ENCODE results near the gene SLC4A2. TPM values are rescaled to one million over a fixed set of nuclear protein-coding genes. Genes with fewer than 3 reads are reported as not detected.
A peak's percentile ranks its signal among the peaks of the same experiment; 100 is the strongest.

Gene SLC4A2
- total RNA-seq, 4 donors from 2014 or later: 74.3 to 111 (median 91.4) TPM

DNA sequence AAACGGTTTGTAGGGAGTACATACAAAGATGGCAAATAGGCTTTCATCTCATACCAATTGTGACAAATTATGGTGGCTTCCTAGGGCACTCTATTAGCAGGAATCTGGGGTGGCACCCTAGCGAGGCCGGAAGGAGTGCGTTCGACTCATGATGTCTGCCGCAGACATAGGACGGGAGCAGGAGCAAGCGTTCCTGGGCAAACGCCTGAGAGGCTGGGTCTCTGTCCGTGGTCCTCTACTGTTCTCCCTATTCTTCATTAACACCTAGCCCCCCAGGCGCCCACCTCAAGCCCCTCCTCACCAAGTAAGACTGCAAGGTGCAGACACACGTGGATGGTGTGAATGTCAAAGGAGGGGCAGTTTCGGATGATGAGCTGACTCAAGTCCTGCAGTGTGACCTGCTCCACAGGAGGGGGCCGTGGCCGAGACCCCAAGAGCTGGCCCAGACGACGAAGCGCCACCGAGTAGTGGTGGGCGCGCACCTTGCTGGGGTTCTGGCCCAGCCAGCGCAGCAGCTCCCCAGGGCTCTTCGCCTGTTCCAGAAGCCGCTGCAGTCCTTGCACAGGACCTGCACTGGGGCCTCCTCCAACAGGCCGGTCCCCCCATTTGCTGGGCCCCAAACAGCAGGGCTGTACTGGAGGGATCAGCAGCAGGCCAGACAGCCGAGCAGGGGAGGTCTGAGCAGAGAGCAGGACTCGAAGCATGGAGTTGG, 20.0 kb downstream of the SLC4A2 start:
- peak overlapping the region in 1 of 4 donors; percentile 97 for H3K27ac ChIP-seq

DNA sequence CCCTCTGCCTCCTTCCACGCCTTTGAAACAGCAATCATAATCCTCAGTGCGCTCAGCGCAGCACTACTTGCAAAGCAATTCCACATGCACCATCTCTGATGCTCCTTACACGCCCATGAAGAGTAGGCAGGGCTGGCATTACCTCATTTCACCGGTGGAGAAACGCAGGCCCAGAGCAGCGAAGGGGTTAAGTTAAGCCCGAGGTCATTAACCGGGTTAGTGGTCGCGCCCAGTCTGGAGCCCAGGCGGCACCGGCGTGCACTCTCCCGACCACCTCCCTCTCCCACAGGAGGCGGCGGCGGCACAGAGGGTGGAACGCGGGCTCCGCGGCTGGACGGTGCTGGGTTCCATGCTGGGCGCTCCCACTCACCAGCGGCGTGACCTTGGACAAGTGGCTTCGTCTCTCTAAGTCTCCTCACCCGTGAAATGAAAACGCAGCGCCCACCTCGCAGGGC, 20.7 kb downstream of the SLC4A2 start:
- Histone ChIP-seq H3K9me3 (no peaks in the 10 kb centered on the region), H3K36me3 (peaks cover 0 to 35% (median 10%) of the 10 kb centered on the region in 3 donors), H3K4me3 (peak overlapping the region; percentile 66 to 92 (median 82)), H3K4me1 (peaks cover 0 to 63% (median 33%) of the 10 kb centered on the region in 4 donors), H3K27ac (peak overlapping the region; percentile 92 to 99 (median 98)), H3K27me3 (no peaks in the 10 kb centered on the region)
- 1% methylated on average over 14 to 26 of the region's 31 CpGs for WGBS, 2 donors
- DNase-seq (ENCODE audit: low spot score in 2 of 2): no peak
- no peak for TF ChIP-seq EP300 (IDR thresholded peaks at IDR 0.05)
- TF ChIP-seq, protein P1, sequence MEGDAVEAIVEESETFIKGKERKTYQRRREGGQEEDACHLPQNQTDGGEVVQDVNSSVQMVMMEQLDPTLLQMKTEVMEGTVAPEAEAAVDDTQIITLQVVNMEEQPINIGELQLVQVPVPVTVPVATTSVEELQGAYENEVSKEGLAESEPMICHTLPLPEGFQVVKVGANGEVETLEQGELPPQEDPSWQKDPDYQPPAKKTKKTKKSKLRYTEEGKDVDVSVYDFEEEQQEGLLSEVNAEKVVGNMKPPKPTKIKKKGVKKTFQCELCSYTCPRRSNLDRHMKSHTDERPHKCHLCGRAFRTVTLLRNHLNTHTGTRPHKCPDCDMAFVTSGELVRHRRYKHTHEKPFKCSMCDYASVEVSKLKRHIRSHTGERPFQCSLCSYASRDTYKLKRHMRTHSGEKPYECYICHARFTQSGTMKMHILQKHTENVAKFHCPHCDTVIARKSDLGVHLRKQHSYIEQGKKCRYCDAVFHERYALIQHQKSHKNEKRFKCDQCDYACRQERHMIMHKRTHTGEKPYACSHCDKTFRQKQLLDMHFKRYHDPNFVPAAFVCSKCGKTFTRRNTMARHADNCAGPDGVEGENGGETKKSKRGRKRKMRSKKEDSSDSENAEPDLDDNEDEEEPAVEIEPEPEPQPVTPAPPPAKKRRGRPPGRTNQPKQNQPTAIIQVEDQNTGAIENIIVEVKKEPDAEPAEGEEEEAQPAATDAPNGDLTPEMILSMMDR (IDR thresholded peaks at IDR 0.05): no peak
- no peak for TF ChIP-seq POLR2A (IDR thresholded peaks at IDR 0.05)

More for the DNA sequence above, 20.0 kb downstream of the SLC4A2 start:
- WGBS, 2 donors: 65 to 74% methylated on average over 26 to 27 of the region's 27 CpGs
- Histone ChIP-seq H3K9me3 (no peaks in the 10 kb centered on the region), H3K27me3 (no peaks in the 10 kb centered on the region), H3K4me1 (peaks cover 0 to 62% (median 33%) of the 10 kb centered on the region in 4 donors), H3K36me3 (peaks cover 2 to 42% (median 14%) of the 10 kb centered on the region in 3 donors), H3K4me3 (peak overlapping the region; percentile 66 to 92 (median 82))
- no peak for DNase-seq (ENCODE audit: low spot score in 2 of 2)
- TF ChIP-seq EP300 (IDR thresholded peaks at IDR 0.05) (no peak), POLR2A (IDR thresholded peaks at IDR 0.05) (no peak)
- TF ChIP-seq, protein P1 (IDR thresholded peaks at IDR 0.05): no peak

DNA sequence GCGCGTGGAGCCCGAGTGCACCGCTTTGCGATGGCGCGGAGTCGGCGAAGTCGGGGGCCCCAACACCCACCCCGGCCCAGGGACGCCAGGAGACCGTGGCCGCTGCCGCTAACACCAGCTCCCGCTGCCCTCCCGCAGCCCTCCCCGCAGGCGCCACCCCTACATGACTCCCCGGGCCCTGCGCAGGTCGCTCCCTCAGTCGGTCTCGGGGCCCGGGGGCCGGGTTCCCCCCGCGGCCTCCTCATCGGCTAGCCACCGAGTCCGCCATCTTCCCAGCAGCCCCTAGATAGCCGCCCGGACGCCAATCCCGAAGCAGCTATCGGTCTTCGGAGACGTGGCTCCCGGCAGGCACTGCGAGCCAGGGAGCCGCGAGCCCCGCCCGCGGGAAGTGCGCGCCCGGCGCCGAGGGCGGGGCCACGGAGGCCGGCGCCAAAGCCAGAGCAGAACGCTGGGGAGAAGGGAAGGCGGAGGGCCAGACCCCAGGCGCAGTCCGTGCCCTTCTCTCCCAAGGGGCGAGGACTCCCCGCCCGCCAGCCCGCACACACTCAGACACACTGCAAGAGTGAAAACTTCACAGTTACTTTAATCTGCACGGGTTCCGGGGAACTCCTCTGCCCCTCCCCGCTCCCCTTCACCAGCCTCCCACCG, 21.3 kb downstream of the SLC4A2 start, which contains the start of gene FASTK:
Gene FASTK, minus strand, starts transcription at position 288 of the 648 bp plus-strand sequence. Its CDS starts 43 bp downstream, at position 245.
- H3K4me1 ChIP-seq: peaks cover 0 to 68% (median 38%) of the 10 kb centered on the region in 4 donors
- H3K9me3 ChIP-seq: no peaks in the 10 kb centered on the region
- H3K27me3 ChIP-seq: no peaks in the 10 kb centered on the region
- H3K27ac ChIP-seq: peak within 1 kb of the TSS; percentile 92 to 99 (median 98)
- H3K36me3 ChIP-seq: peaks cover 0 to 29% (median 4%) of the 10 kb centered on the region in 3 donors
- H3K4me3 ChIP-seq: peak within 1 kb of the TSS; percentile 66 to 92 (median 82)
- TF ChIP-seq EP300 (IDR thresholded peaks at IDR 0.05) (peak in 1 of 2 donors; percentile 84), POLR2A (IDR thresholded peaks at IDR 0.05) (peak in 1 of 2 donors; percentile 76)
- TF ChIP-seq, protein P1 (IDR thresholded peaks at IDR 0.05): peak in 1 of 5 experiments; percentile 21
- peak; percentile 81 to 82 for DNase-seq (ENCODE audit: low spot score in 2 of 2)
- WGBS, 2 donors: 0 to 3% methylated on average over 8 to 18 of the region's 66 CpGs

DNA sequence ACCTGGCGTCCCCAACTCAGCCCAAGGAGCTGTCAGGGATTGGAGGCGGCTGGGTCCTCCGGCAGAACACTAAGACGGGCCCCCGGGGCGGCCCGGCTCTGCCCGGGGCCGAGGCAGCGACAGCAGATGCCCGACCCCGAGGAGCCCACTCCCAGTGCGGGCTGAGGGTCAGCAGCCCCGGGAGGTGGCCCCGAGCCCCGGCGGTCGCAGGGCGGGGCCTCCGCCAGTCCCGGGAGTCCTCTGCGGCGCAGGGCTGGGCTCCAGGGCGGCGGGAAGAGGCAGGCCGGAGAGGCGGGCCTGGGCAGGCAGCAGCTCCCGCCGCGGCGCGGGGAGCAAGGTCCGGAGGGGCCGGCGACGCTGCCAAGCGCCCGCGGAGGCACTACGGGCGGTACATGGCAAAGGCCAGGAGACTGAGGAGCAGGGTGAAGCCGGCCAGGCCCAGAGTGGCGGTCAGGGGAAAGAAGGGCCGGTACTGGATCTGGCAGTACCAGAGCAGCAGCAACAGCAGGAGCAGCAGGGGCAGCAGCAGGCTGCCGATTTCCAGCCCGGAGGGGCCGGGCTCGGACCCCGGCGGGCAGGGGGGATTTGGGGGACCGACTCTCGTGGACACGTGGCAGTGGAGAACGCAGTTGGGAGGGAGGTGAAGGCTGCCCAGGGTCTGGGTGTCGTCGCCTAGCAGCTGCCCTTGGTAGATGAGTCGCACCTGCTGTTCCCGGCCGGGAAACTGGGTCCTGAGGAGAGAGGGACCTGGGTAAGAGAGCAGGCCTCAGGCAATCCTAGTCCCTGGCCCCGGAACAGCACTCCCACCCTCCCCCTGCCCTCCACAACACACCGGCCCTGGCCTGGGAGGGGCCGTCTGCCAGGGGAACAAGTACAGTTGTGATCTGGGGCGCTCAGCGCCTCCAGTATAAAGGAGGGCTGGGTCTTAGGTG, 22.0 kb downstream of the SLC4A2 start:
- Histone ChIP-seq H3K36me3 (peaks cover 0 to 21% (median 0%) of the 10 kb centered on the region in 3 donors), H3K27me3 (no peaks in the 10 kb centered on the region), H3K9me3 (no peaks in the 10 kb centered on the region), H3K4me3 (peak overlapping the region; percentile 67 to 92 (median 82)), H3K27ac (peak overlapping the region; percentile 92 to 99 (median 98)), H3K4me1 (peaks cover 0 to 72% (median 42%) of the 10 kb centered on the region in 4 donors)
- TF ChIP-seq POLR2A (IDR thresholded peaks at IDR 0.05) (no peak), EP300 (IDR thresholded peaks at IDR 0.05) (no peak)
- TF ChIP-seq, protein P1 (IDR thresholded peaks at IDR 0.05): no peak
- 28 to 40% methylated on average over 30 to 38 of the region's 64 CpGs for WGBS, 2 donors
- no peak for DNase-seq (ENCODE audit: low spot score in 2 of 2)

All from tibial nerve (tissue), 4 donors.